ENCODE results near the gene EFCAB6. TPM values are rescaled to one million over a fixed set of nuclear protein-coding genes. Genes with fewer than 3 reads are reported as not detected.

Gene EFCAB6, protein sequence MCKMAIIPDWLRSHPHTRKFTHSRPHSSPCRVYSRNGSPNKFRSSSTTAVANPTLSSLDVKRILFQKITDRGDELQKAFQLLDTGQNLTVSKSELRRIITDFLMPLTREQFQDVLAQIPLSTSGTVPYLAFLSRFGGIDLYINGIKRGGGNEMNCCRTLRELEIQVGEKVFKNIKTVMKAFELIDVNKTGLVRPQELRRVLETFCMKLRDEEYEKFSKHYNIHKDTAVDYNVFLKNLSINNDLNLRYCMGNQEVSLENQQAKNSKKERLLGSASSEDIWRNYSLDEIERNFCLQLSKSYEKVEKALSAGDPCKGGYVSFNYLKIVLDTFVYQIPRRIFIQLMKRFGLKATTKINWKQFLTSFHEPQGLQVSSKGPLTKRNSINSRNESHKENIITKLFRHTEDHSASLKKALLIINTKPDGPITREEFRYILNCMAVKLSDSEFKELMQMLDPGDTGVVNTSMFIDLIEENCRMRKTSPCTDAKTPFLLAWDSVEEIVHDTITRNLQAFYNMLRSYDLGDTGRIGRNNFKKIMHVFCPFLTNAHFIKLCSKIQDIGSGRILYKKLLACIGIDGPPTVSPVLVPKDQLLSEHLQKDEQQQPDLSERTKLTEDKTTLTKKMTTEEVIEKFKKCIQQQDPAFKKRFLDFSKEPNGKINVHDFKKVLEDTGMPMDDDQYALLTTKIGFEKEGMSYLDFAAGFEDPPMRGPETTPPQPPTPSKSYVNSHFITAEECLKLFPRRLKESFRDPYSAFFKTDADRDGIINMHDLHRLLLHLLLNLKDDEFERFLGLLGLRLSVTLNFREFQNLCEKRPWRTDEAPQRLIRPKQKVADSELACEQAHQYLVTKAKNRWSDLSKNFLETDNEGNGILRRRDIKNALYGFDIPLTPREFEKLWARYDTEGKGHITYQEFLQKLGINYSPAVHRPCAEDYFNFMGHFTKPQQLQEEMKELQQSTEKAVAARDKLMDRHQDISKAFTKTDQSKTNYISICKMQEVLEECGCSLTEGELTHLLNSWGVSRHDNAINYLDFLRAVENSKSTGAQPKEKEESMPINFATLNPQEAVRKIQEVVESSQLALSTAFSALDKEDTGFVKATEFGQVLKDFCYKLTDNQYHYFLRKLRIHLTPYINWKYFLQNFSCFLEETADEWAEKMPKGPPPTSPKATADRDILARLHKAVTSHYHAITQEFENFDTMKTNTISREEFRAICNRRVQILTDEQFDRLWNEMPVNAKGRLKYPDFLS (N-terminal part only)
- 4.4 TPM for total RNA-seq

DNA sequence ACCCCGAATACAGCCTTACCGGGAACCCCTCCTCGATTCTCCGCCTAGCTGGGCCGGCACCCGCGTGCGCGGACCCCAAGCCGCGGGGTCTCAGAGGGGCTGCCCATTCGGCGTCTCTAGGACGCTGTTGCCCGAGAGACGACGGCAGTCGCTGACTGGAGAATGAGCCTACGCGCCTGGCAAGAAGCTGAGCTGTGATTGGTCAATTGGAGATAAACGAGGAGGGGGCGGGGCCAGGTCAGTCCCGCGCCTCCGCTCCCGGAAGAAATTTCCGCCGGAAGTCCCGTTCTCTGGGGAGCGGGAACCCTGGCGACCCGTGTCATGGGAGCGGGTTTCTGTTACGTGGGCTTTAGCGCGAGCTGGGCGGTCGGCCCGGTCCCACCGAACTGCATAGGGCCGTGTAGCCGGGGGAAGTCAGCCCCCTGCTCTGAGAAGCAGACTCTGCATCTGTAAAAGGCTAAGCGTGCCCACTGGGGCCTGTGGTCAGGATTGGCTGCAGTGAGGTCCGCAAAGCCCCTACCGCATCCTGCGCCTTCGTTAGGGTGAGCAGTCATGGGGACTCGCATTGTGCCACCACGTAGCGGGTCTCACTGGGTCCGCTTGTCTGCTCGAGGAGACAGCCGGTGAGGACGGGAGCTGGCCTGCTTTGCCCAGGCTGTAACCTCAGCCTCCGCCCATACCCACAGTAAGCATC, at the start of gene EFCAB6:
Gene EFCAB6, minus strand, starts transcription at position 157 of the 694 bp plus-strand sequence. CDS start 29,987 bp downstream, outside the sequence.
- DNase-seq (ENCODE audit: low spot score) (peak; percentile 97), ATAC-seq (peak; percentile 99)
- intact Hi-C loops (cut with DNase I), result loop anchor here (10.0 kb wide), 1 partner anchor 427 kb away; no protein-coding TSS in a partner anchor

DNA sequence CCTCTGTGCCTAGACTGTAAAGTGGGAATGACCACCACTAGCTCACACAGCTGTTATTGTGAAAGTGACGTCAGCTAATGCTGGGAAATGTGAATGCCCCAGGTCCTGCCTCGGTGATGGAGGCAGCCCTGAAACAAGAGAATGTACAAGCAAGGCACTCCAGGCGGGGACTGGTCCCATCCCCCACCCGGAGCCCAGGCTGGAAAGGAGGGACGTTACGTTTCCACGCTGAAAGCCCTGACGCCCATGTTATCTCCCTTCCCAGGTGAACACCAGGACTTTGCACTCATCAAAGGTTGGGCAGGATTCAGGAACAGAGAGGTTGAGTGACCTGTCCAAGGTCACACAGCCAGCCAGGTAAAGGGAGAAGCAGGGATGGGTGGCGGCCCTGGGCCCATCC, 49.4 kb upstream of the EFCAB6 start:
- peak; percentile 38 for DNase-seq (ENCODE audit: low spot score)
- ATAC-seq, result no peak
- intact Hi-C loops (cut with DNase I), result no loop called here

DNA sequence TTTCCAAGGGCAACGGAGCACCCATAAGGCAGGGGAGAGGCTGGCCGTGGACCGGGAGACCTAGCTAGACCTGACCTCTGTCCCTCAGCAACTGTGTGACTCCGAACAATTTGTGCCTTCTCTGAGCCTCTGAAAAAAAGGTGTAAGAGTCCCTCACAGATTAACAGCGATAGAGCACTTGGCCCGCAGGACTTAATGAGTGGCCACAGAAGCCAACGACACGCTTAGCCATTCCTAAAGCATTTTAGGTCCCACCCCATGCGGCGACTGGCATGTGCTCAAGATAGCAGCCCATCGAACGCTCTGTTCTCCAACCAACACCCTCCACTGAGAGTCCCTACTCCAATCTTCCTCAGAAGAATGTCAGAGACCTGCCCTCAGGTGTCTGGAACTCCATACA, 48.7 kb upstream of the EFCAB6 start:
- peak; percentile 19 for DNase-seq (ENCODE audit: low spot score)
- intact Hi-C loops (cut with DNase I), result no loop called here
- ATAC-seq, result no peak

DNA sequence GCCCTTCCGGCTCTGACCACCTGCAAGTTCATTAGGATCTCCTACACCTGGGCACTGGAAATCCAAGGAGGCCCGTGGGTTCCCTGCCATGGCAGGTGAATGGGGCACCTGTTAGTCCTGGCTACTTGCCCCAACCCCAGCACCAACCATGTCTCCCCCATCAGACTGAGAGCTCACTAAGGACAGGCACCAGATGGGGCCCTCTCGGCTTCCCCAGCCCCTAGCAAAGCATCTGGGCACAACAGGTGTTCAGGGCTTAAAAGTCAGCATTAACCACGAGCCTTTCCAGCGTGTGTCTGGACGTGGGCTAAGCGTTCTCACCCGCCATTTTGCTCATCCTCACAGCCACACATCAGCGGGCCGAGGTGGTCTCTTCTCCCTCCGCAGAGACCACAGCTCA, 48.0 kb upstream of the EFCAB6 start:
- DNase-seq (ENCODE audit: low spot score) (peak; percentile 39), ATAC-seq (no peak)
- intact Hi-C loops (cut with DNase I), result no loop called here

DNA sequence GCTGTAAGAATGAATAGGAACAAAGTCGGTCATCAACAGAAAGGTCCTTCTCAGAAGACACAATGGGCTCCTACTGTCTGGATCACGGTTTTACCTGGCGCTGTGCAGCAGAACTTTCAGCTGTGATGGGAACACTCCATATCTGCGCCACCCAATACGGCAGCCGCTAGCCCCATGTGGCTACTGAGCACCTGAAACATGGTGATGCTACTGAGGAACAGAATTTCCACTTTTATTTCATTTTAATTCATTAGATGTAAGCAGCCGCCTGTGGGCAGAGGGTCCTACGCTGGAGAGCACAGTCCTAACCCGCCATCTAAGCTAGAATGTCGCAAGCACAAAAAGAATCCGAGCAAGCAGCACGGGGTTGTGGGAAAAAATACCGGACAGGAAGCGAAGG, 47.5 kb upstream of the EFCAB6 start:
- intact Hi-C loops (cut with DNase I), result no loop called here
- ATAC-seq (no peak), DNase-seq (ENCODE audit: low spot score) (peak; percentile 7)

DNA sequence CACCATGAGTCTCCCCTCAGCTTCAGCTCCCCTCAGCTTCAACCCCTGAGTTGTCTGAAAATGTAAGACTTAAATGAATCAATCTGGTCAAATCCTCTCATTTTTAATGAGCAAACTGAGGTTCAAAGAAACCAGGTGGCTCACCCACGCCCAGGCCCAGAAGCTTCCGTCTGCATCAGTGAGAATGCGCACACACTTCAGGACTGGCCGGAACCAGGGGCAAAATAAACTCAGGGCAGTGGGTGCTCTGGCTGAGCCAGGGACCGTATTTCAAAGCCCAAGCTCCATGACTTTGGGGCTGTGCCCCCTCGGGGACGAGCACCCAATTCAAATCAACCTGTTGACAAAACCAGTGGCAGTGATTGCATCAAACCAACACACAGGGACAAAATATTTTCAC, 47.1 kb upstream of the EFCAB6 start:
- ATAC-seq (no peak), DNase-seq (ENCODE audit: low spot score) (peak; percentile 33)
- intact Hi-C loops (cut with DNase I), result no loop called here

DNA sequence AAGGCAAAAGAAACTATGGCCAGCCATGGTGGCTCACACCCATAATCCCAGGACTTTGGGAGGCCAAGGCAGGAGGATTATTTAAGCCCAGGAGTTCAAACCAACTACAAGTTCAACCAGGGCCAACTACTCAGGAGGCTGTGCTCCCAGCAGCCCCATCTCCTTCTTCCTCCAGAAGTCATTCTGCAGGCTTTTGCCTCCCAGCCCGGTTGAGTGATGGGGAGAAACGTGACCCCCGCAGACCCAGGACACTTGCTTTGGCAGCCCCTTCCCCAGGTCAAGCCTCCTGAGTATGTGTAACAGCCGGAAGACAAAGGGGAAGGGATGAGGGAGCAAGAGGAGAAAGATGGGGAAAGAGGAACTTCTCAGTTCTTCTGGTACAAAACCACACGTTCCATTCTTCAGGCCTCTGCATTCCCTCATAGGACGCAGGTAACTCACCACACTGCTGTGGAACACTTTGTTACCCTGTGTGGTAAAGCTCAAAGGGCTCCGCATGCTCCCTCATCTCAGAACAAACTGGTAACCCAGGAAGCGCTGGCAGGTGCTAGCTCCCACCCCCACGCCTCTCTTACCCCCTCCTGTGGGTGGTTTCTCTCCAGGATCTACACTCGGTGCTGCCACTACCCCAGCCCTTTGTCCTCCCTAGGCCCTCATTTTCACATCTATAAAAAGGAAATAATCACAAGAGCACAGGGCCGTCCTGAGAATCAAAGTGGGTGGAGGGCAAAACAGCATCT, 46.2 kb upstream of the EFCAB6 start:
- peak; percentile 25 for DNase-seq (ENCODE audit: low spot score)

DNA sequence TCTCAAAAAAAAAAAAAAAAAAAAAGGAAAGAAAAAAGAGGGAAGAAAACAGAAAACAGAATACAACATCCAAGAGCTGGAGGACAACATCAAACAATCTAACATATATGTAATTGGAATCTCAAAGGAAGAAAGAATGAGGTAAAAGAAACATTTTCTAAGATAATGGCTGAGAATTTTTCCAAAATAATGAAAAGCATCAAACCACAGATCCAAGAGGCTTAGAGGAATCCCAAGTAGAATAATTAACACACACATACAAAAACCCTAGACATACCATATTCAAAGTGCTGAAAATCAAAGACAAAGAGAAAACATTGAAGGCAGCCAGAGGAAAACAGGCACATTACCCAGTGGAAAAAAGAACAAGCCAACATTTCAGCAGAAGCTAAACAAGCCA, 45.3 kb upstream of the EFCAB6 start:
- ATAC-seq, result no peak
- no peak for DNase-seq (ENCODE audit: low spot score)
- intact Hi-C loops (cut with DNase I), result no loop called here

More for the DNA sequence above, 46.2 kb upstream of the EFCAB6 start:
- no peak for ATAC-seq
- intact Hi-C loops (cut with DNase I), result no loop called here

DNA sequence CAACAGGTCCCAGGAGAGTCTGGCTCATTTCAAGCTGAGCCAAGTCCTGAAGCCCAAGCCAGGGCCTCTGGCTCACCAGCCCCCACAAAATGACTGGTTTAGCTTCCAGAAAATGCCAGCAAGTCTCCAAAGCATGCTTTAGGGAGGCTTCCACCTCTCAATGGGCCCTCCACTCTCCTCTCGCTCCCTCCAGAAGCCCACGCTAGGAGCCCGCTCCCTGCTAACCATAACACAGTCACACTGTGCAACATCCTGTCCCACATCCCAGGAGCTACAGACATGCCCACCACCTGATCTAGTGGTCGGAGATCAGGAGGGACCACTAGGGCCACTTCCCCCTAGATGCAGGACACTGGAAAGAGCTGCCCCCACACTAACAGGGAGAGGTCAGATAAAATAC, 43.3 kb upstream of the EFCAB6 start:
- ATAC-seq, result no peak
- intact Hi-C loops (cut with DNase I), result no loop called here
- peak; percentile 8 for DNase-seq (ENCODE audit: low spot score)

DNA sequence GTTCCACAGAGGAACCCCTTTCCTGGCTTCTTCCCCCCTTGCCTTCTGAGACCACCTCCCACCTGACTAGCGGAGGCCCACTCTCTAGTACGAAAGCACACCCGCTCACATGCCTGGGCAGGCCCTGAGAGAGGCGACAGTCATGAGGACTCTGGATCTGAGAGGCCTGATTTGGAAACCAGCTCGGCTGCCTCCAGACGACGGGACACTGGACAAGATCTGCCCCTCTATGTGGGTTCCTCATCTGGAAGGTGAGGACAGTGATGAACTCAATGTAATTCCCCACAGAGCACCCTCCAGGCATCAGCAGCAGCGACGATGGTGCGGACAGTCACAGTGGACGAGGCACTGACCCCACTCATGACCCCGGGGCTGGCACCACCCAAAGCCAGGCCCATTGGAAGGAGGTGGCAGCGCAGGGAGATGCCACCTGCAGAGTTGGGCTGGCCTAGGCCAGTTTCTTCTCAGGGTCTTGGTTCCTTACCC, 42.7 kb upstream of the EFCAB6 start:
- peak; percentile 31 for DNase-seq (ENCODE audit: low spot score)
- ATAC-seq, result no peak
- intact Hi-C loops (cut with DNase I), result no loop called here

DNA sequence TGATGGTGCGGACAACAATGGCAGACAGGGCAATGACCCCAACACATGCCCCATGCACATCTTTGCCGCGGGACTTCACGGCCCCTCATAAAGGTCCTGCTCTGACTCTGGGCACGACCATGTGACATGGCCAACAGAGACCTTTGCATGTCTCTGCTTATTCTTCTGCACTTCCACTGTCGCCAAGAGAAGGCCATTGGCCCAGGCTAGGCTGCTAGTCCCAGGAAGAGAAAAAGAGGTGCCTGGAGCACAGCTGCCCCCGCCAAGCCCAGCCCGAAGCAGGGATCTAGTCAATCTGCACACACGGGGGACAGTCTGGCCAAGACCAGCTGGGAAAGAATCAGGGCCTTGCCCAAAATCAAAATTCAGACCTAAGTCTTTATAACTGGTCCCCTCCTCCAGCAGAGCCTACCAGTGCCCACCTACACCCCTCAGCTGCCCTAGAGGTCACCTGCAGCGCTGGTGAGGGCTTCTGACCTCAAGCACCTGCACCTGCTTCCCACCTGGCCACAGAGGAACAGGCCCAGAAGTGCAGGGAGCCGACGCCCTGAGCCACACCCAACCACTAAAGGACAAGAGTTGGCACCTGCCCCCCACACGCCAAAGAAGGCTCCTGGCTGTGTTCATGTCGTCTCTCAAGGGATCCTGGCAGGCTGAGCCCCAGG, 42.1 kb upstream of the EFCAB6 start:
- DNase-seq (ENCODE audit: low spot score) (peak; percentile 35), ATAC-seq (no peak)
- intact Hi-C loops (cut with DNase I), result no loop called here

DNA sequence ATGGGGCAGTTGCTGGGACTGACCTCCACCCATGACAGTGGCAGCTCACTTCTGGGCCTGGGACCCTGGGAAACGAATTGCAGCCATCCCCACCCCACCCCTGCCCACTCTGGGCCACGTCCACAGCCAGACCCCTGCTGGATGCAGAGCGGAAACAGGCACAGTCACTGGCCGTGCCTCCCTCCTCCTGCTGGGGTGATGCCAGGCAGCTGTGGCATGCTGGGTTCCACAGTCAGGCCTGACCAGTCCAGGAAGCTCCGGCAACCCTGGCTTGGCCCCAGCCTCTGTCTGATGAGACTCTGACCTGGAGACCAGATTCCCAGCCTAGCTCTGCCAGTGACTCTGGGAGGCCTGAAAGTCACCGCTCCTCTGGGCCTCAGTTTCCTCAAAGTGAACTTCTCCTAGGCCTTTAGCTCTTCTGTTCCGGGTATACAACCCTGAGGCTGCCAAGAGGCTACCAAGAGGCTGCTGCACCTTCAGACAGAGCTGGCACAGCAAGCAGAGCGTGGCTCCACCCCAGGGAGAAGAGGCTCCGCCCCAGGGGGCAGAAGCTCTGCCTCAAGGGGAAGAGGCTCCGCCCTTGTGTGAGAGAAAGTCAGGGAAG, 41.3 kb upstream of the EFCAB6 start:
- DNase-seq (ENCODE audit: low spot score) (peak; percentile 38), ATAC-seq (no peak)
- intact Hi-C loops (cut with DNase I), result no loop called here

DNA sequence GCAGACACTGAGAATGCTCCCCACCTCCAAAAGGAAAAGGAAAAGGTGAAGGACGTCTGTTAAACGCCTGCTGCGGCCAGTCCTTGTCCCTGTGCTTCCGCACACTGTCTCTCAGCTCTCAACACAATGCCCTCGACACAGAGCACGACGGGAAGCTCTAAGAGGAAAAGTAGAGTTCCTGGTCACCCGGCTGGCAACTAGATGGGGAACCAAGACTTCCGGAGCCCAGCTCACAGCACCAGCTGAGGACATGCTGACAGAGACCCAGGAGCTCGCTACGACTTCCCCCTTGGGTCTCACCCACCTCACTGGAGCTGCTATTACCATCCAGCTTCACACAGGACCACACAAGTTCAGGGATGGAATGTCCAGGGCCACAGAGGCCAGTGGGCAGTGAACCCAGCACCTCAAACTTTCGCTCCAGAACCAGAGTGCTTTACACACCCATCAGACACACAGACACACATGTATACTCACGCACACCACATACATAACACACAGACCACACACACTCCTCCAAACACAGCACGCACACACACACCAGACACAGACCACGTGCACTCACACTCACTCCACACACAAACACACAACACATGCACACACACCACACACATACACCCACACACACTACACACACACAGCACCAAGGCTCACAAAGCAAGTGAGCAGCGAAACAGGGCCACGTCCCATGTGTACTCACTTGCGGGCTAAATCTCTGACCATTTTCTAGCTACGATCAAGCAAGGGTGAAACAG, 40.6 kb upstream of the EFCAB6 start:
- ATAC-seq (peak; percentile 49), DNase-seq (ENCODE audit: low spot score) (peak; percentile 45)
- intact Hi-C loops (cut with DNase I), result no loop called here

DNA sequence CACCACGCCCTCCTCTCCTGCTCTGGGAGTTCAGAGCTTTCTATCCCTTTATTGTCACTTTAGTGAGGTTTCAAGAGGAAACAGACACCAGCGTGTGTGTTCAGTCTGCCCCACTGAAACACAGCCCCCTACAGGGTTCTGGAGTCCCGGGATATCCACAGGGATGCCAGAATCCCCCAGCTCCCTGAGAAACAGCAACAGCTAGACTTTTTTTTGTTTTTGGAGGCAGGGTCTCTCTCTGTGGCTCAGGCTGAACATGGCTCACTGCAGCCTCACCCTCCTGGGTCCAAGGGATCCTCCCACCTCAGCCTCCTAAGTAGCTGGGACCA, 39.8 kb upstream of the EFCAB6 start:
- ATAC-seq (no peak), DNase-seq (ENCODE audit: low spot score) (peak; percentile 21)
- intact Hi-C loops (cut with DNase I), result no loop called here

DNA sequence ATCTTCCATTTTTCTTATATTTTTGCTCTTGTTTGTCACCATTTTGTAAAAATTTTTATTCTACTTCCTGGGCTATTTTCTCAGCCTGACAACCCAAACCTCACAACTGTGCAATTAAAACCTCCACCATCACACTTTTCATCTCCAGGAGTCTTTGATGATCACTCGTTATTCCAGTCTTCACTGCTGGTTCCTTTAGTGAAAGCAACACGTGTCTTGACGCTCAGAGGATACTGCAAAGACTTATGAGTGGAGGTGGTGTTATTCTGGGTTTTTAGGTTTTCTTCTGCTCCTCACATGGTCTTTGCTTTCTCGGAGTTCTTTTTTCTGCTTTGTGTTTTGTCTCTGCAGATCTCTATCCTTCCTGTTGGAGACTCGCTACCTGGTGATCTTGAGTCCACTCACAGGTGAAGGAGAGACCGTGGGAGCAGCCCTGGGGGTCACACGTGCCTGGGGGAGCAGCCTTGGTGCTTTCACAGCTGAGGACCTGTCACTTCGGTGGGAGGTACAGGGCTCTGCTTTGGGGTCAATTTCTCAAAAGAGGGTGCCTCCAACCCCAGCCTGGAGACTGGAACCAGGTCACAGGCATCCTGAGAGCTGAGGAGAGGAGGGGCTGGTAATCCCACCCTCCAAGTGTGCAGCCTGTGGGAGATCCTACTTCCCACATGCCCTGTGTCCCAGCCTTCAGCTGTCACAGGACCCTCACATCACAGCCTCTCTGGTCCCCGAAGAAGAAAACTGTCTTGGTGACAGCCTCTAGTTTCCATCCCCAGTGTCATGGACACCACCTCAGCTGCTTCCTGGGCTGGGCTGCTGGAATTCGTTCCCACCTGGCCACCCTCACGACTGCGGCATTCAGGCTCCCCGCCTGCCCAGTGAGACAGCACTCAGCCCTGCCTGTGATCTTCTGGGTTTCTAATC, 39.2 kb upstream of the EFCAB6 start:
- ATAC-seq (no peak), DNase-seq (ENCODE audit: low spot score) (peak; percentile 12)
- intact Hi-C loops (cut with DNase I), result no loop called here
